Testis (tissue), 3 donors: ENCODE data around the gene TPRN. TPM values are rescaled to one million over a fixed set of nuclear protein-coding genes. Genes with fewer than 3 reads are reported as not detected.

Source experiments
- DNase-seq: peaks from one replicate; pipeline ENCODE4 v3.0.0-alpha.2; 2019
- H3K27ac ChIP-seq, 2 donors: fragments of 200-600 bp; sonication (generic); one replicate each; pipeline ENCODE4 v1.5.1; 2019
- H3K27me3 ChIP-seq: fragments of 200-600 bp; sonication (generic); one replicate; pipeline ENCODE4 v1.5.1; 2019
- H3K36me3 ChIP-seq: fragments of 200-600 bp; sonication (generic); one replicate; pipeline ENCODE4 v1.5.1; 2017; ENCODE audit warnings: low read depth; ENCODE audit errors: missing control alignments
- H3K4me1 ChIP-seq: fragments of 200-600 bp; sonication (generic); one replicate; pipeline ENCODE4 v1.5.1; 2019
- H3K4me3 ChIP-seq, 2 donors: fragments of 200-600 bp; sonication (generic); one replicate each; pipeline ENCODE4 v1.5.1; 2017 to 2019
- H3K9me3 ChIP-seq: fragments of 200-600 bp; sonication (generic); one replicate; pipeline ENCODE4 v1.5.1; 2017
- POLR2A ChIP-seq: fragments of 450-650 bp; IDR thresholded peaks from one replicate; pipeline ENCODE4 v1.6.1; 2017; ENCODE audit warnings: antibody characterized with exemption, mild to moderate bottlenecking, moderate library complexity
- WGBS, 2 donors: methylation state at CpG; one replicate each; pipeline ENCODE4 v1.1.5; 2018; 5-methylcytosine and 5-hydroxymethylcytosine counted together
- intact Hi-C: fragments of 100-400 bp; cut with DNase I; formaldehyde crosslinking; loops from one replicate; pipeline ENCODE4 v1.15.1; 2023; ENCODE audit warnings: low total_unique reads
- polyA plus RNA-seq: library from polyadenylated mRNA; stranded (reverse); fragments of 350-450 nt; fragmentation: Illumina TruSeq; extraction: RNeasy Lipid Tissue Mini Kit (QIAGEN cat#74804); gene quantifications from one replicate; pipeline ENCODE4 v1.2.3, GENCODE V29; 2014; ENCODE audit warnings: low read depth, low replicate concordance; ENCODE audit not compliant: insufficient read depth
- total RNA-seq, 2 donors: library from RNA; depleted of rRNA; stranded (reverse); fragments of >200 nt; gene quantifications; one replicate each; pipeline ENCODE4 v1.2.3, GENCODE V29; 2016
- TF ChIP-seq, protein P1 (sequence below), 3 experiments: fragments of 450-650 bp in 2 of 3; fragments of 200-600 bp in 1 of 3; sonication (generic) in 1 of 3; IDR thresholded peaks; one replicate each; pipeline ENCODE4 v1.5.1; 2016 to 2019; ENCODE audit warnings: antibody characterized with exemption in 3 of 3, mild to moderate bottlenecking in 2 of 3, moderate library complexity in 1 of 3

Gene TPRN
- total and polyA plus RNA-seq, 3 donors from 2014 or later: 17.2 to 35.2 (median 25.9) TPM

DNA sequence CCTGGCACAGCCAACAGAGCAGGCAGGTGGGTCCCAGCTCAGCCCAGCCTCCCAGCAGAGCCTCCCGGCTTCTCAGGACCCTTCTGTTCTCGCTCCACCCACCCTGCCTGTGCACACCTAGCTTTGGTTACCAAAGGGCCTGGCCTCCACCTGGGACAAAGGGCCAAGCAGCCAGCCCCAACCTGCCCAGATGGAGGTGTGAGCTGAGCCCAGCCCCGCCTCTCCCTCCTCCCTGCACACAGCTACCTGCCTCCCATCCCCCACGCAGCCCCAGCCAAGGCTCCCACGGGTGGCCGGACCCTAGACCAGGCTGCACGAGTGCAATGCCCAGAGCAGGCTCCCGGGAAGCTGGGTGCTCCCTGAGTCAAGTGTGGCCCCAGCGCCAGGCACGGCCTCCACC lies 5.6 kb downstream of the TPRN start:
- 70 to 89% methylated on average over 6 to 10 of the region's 10 CpGs for WGBS, 2 donors
- H3K4me1 ChIP-seq: peaks cover 26% of the 10 kb centered on the region
- H3K9me3 ChIP-seq: no peaks in the 10 kb centered on the region
- no peak overlapping the region for H3K4me3 ChIP-seq
- no peaks in the 10 kb centered on the region for H3K36me3 ChIP-seq
- DNase-seq: no peak
- no peak for TF ChIP-seq POLR2A
- TF ChIP-seq, protein P1, sequence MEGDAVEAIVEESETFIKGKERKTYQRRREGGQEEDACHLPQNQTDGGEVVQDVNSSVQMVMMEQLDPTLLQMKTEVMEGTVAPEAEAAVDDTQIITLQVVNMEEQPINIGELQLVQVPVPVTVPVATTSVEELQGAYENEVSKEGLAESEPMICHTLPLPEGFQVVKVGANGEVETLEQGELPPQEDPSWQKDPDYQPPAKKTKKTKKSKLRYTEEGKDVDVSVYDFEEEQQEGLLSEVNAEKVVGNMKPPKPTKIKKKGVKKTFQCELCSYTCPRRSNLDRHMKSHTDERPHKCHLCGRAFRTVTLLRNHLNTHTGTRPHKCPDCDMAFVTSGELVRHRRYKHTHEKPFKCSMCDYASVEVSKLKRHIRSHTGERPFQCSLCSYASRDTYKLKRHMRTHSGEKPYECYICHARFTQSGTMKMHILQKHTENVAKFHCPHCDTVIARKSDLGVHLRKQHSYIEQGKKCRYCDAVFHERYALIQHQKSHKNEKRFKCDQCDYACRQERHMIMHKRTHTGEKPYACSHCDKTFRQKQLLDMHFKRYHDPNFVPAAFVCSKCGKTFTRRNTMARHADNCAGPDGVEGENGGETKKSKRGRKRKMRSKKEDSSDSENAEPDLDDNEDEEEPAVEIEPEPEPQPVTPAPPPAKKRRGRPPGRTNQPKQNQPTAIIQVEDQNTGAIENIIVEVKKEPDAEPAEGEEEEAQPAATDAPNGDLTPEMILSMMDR (IDR thresholded peaks at IDR 0.05): no peak
- H3K27me3 ChIP-seq: no peaks in the 10 kb centered on the region
- no peak overlapping the region for H3K27ac ChIP-seq
- intact Hi-C loops: no loop called here

DNA sequence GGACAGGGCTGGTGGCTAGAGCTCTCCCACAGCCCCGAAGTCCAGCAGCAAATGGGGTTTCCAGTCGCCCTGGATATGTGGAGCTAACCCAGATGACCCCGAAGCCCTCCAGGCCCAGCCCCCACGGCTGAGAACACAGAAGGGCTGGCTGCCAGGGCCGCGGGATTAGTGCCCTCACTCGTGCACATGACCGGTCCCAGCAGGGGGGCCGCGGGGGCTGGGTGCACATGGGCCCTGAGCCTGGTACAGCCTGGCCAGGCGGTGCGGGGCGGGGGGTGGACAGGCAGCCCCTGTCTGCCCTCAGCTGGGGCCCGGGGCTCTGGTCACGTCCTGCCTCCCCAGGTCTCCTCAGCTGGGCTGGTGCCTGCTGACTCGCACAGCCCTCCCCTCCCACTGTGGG lies 6.2 kb downstream of the TPRN start:
- H3K4me1 ChIP-seq: peaks cover 27% of the 10 kb centered on the region
- H3K36me3 ChIP-seq: no peaks in the 10 kb centered on the region
- H3K27ac ChIP-seq: no peak overlapping the region
- intact Hi-C loops: no loop called here
- H3K9me3 ChIP-seq: no peaks in the 10 kb centered on the region
- no peak for TF ChIP-seq POLR2A
- TF ChIP-seq, protein P1 (IDR thresholded peaks at IDR 0.05): no peak
- H3K27me3 ChIP-seq: no peaks in the 10 kb centered on the region
- no peak overlapping the region for H3K4me3 ChIP-seq
- 63 to 68% methylated on average over 5 to 11 of the region's 16 CpGs for WGBS, 2 donors
- no peak for DNase-seq

DNA sequence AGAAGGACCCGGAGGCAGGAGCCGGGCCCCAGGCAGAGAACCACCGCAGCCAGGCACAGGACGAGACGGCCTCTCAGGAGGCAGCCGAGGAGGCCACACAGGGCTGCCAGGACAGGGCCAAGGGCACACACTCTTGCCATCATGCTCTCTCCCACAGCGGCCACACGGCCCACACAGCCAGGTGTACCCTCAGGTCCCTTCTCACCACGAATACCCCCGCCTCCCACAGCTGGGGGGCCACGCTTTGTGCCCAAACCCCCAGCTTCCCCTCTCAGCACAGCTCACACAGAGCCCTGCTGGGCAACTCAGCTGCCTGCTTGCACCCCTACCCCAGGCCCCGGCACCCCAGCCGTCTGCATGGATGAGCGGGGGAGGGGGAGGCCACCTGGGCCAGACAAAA lies 6.8 kb downstream of the TPRN start:
- H3K27me3 ChIP-seq: no peaks in the 10 kb centered on the region
- WGBS, 2 donors: 85% methylated on average over 9 to 14 of the region's 14 CpGs
- H3K9me3 ChIP-seq: no peaks in the 10 kb centered on the region
- no peaks in the 10 kb centered on the region for H3K36me3 ChIP-seq
- TF ChIP-seq, protein P1 (IDR thresholded peaks at IDR 0.05): no peak
- TF ChIP-seq POLR2A: no peak
- H3K4me3 ChIP-seq: no peak overlapping the region
- no peak for DNase-seq
- no peak overlapping the region for H3K27ac ChIP-seq
- intact Hi-C loops: no loop called here
- peaks cover 23% of the 10 kb centered on the region for H3K4me1 ChIP-seq

DNA sequence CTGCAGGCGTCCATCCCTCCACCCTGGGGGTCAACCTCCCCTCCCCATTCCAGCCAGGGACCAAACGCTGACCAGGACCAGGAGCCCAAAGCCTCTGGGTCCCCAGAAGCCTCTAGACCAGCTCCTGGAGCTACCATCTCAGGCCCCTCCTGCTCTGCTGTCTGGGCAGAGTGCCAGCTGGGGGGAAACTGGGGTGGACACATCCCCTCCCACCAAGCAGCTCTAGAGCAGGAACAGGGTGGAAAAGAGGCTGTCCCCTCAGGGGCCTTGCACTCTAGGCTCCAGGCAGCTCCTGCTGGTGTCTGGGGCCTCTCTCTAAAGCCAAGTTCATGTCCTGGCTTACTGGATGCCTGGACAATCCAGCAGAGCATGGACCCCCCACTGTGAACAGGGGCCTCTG lies 7.7 kb downstream of the TPRN start:
- H3K36me3 ChIP-seq: no peaks in the 10 kb centered on the region
- no peak overlapping the region for H3K4me3 ChIP-seq
- H3K27ac ChIP-seq: no peak overlapping the region
- WGBS, 2 donors: 80 to 88% methylated on average over 2 of the region's 2 CpGs
- DNase-seq: no peak
- intact Hi-C loops: no loop called here
- TF ChIP-seq POLR2A: no peak
- TF ChIP-seq, protein P1 (IDR thresholded peaks at IDR 0.05): no peak
- H3K4me1 ChIP-seq: peaks cover 14% of the 10 kb centered on the region
- no peaks in the 10 kb centered on the region for H3K27me3 ChIP-seq
- H3K9me3 ChIP-seq: no peaks in the 10 kb centered on the region

DNA sequence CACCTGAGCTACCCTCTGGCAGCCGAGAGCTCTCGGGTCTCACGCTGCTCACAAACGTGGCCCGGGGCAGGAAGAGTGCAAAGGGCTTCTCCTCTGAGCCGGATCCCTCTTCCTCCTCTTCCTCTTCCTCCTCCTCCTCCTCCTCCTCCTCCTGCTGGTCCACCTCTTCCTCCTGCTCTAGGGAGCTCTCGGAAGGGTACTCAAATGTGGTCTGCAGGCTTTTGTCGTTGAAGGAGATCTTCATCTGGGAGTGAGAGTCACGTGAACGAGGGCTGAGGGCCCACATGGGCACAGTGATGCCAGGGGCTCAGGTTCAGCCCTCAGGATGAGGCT lies 8.1 kb downstream of the TPRN start:
- WGBS, 2 donors: 81 to 82% methylated on average over 7 to 10 of the region's 10 CpGs
- Histone ChIP-seq H3K4me1 (peaks cover 14% of the 10 kb centered on the region), H3K27ac (no peak overlapping the region)

More for the DNA sequence above, 8.1 kb downstream of the TPRN start:
- H3K9me3 ChIP-seq: no peaks in the 10 kb centered on the region
- DNase-seq: no peak
- H3K36me3 ChIP-seq: no peaks in the 10 kb centered on the region
- no peaks in the 10 kb centered on the region for H3K27me3 ChIP-seq
- H3K4me3 ChIP-seq: no peak overlapping the region
- intact Hi-C loops: no loop called here
- TF ChIP-seq, protein P1 (IDR thresholded peaks at IDR 0.05): no peak
- TF ChIP-seq POLR2A: no peak
